HG03060 (cell line): Measurements from ENCODE around the gene FAM174B.
"Not testable (repeated sequence)": the region's sequence is repeated elsewhere in the genome, so short reads cannot be mapped to it uniquely, and the experiment has no call there.

Experiments
- ATAC-seq: cut with Tn5 transposase; IDR thresholded peaks from one replicate; pipeline ENCODE4 v1.9.1; 2021; ENCODE audit warnings: low read depth, moderate number of reproducible peaks; ENCODE audit not compliant: unreplicated experiment

FAM174B gene

GRCh38 chr15:92621972-92622533 is 33.5 kb downstream of the FAM174B start:
- ATAC-seq: no peak

GRCh38 chr15:92620991-92621390 is 34.6 kb downstream of the FAM174B start:
- ATAC-seq: no peak

GRCh38 chr15:92619145-92620101 is 36.2 kb downstream of the FAM174B start:
- no peak for ATAC-seq

- ATAC-seq: no peak
Measured at GRCh38 chr15:92617549-92618520, 37.7 kb downstream of the FAM174B start.

GRCh38 chr15:92616621-92617548 is 38.7 kb downstream of the FAM174B start:
- no peak for ATAC-seq

- no peak for ATAC-seq
Measured at GRCh38 chr15:92614791-92615785, 40.5 kb downstream of the FAM174B start.

- no peak for ATAC-seq
Measured at GRCh38 chr15:92614301-92614700, 41.3 kb downstream of the FAM174B start.

- no peak for ATAC-seq
Measured at GRCh38 chr15:92613841-92614240, 41.7 kb downstream of the FAM174B start.

GRCh38 chr15:92612891-92613290 is 42.7 kb downstream of the FAM174B start:
- ATAC-seq: no peak

- ATAC-seq: no peak
Measured at GRCh38 chr15:92611995-92612745, 43.4 kb downstream of the FAM174B start.

- ATAC-seq: no peak
Measured at GRCh38 chr15:92611150-92611549, 44.4 kb downstream of the FAM174B start.

GRCh38 chr15:92610101-92610520 is 45.5 kb downstream of the FAM174B start:
- no peak for ATAC-seq

- ATAC-seq: no peak
Measured at GRCh38 chr15:92608866-92609700, 46.5 kb downstream of the FAM174B start.

- ATAC-seq: not testable (repeated sequence)
Measured at GRCh38 chr15:92606836-92607150, 48.8 kb downstream of the FAM174B start.

- ATAC-seq: no peak
Measured at GRCh38 chr15:92606126-92606835, 49.3 kb downstream of the FAM174B start.

- no peak for ATAC-seq
Measured at GRCh38 chr15:92605225-92605944, 50.2 kb downstream of the FAM174B start.
